ENCODE results near the gene NVL. TPM values are rescaled to one million over a fixed set of nuclear protein-coding genes. Genes with fewer than 3 reads are reported as not detected.
A peak's percentile ranks its signal among the peaks of the same experiment; 100 is the strongest.

The NVL gene
- total RNA-seq, 1 experiment from 2014 or later = 45.0 TPM

DNA sequence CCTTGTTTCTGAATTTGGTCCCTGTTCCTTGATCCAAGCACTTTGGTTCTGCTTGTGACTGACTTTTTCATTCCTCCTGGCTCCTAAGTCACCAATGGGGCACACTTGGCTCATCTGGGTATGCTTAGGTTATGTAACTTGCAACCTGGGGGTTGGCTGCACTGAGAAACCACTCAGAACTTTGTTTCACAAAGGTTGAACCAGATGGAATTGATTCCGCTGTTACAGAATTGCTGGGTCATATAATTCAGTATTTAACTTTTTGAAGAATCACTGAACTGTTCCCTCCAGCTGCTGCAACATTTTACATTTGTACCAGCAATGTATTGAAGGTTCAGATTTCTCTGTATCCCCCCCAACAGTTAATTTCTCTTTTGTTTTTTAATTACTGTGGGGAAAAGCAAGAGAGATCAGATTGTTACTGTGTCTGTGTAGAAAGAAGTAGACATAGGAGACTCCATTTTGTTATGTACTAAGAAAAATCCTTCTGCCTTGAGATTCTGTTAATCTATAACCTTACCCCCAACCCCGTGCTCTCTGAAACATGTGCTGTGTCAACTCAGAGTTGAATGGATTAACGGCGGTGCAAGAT lies 9.6 kb upstream of the NVL start:
- TF ChIP-seq, protein P1, sequence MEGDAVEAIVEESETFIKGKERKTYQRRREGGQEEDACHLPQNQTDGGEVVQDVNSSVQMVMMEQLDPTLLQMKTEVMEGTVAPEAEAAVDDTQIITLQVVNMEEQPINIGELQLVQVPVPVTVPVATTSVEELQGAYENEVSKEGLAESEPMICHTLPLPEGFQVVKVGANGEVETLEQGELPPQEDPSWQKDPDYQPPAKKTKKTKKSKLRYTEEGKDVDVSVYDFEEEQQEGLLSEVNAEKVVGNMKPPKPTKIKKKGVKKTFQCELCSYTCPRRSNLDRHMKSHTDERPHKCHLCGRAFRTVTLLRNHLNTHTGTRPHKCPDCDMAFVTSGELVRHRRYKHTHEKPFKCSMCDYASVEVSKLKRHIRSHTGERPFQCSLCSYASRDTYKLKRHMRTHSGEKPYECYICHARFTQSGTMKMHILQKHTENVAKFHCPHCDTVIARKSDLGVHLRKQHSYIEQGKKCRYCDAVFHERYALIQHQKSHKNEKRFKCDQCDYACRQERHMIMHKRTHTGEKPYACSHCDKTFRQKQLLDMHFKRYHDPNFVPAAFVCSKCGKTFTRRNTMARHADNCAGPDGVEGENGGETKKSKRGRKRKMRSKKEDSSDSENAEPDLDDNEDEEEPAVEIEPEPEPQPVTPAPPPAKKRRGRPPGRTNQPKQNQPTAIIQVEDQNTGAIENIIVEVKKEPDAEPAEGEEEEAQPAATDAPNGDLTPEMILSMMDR (IDR thresholded peaks at IDR 0.05; ENCODE audit: insufficient read depth in 1 of 2, low read depth in 1 of 2, low read length in 1 of 2, severe bottlenecking in 1 of 2, unreplicated experiment in 1 of 2) = no peak
- Histone ChIP-seq H3K4me1 (peaks cover 22% of the 10 kb centered on the region), H3K9me3 (peaks cover 17% of the 10 kb centered on the region), H3K36me3 (ENCODE audit: control insufficient read depth, insufficient read depth, low read length) (peaks cover 1% of the 10 kb centered on the region; the same call in 1 of the 2 replicates), H3K27me3 (replicated peaks; ENCODE audit: control insufficient read depth, insufficient read depth, low read length) (no peaks in the 10 kb centered on the region), H3K4me3 (ENCODE audit: low read depth, low read length) (no peak overlapping the region)
- Mint-ChIP-seq H3K27ac (ENCODE audit: unreplicated experiment) (peak overlapping the region; percentile 77), H3K4me1 (ENCODE audit: low read depth, unreplicated experiment) (no peaks in the 10 kb centered on the region), H3K4me3 (ENCODE audit: unreplicated experiment) (no peak overlapping the region), H3K9me3 (ENCODE audit: unreplicated experiment) (no peaks in the 10 kb centered on the region), H3K36me3 (ENCODE audit: insufficient read depth, unreplicated experiment) (peaks cover 7% of the 10 kb centered on the region), H3K27me3 (ENCODE audit: insufficient read depth, unreplicated experiment) (no peaks in the 10 kb centered on the region)
- ChIA-PET POLR2A (no interaction called here), CTCF (no interaction called here)
- intact Hi-C loops (cut with micrococcal nuclease; ENCODE audit: unreplicated experiment) = loop anchor here (1.0 kb wide), 1 partner anchor 9 kb away; the partner anchor contains the start of gene NVL
- no TSS peak for BruUV-seq (replicated peaks)
- no peak for DNase-seq

DNA sequence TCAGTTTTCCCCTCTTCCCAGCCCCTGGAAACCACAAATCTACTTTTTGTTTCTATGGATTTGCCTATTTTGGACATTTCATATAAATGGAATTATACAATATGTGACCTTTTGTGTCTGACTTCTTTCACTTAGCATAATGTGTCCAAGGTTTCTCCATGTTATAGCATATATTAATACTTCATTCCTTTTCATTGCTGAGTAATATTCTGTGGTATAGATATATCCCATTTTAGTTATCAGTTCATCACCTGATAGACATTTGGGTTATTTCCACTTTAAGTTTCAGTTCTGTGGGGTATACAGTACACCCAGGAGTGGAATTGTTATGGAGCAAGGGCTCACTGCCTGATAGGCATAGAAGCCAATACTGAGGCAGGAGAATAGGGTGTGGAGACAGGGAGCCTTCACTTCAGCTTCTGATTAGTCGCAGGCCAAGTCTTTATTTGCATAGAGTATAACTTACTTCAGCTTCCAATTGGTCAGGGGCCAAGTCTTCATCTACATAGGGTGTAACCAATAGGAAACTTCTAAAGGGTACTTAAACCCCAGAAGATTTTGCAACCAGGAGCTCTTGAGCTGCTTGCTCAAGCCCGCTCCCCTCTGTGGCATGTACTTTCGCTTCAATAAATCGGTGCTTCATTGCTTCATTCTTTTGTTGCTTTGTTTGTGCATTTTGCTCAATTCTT lies 8.3 kb upstream of the NVL start:
- CTCF ChIA-PET = no interaction called here
- POLR2A ChIA-PET = no interaction called here
- H3K27ac Mint-ChIP-seq (ENCODE audit: unreplicated experiment) = peak overlapping the region; percentile 77
- DNase-seq = peak in 1 of 2 experiments; percentile 29
- H3K27me3 Mint-ChIP-seq (ENCODE audit: insufficient read depth, unreplicated experiment) = no peaks in the 10 kb centered on the region
- peaks cover 1% of the 10 kb centered on the region for H3K36me3 Mint-ChIP-seq (ENCODE audit: insufficient read depth, unreplicated experiment)
- H3K27me3 ChIP-seq (replicated peaks; ENCODE audit: control insufficient read depth, insufficient read depth, low read length) = no peaks in the 10 kb centered on the region
- H3K4me1 ChIP-seq = peaks cover 22% of the 10 kb centered on the region
- TF ChIP-seq, protein P1 (IDR thresholded peaks at IDR 0.05; ENCODE audit: insufficient read depth in 1 of 2, low read depth in 1 of 2, low read length in 1 of 2, severe bottlenecking in 1 of 2, unreplicated experiment in 1 of 2) = no peak
- peaks cover 6% of the 10 kb centered on the region for H3K9me3 ChIP-seq
- no peak overlapping the region for H3K4me3 Mint-ChIP-seq (ENCODE audit: unreplicated experiment)
- peaks cover 1% of the 10 kb centered on the region; the same call in 1 of the 2 replicates for H3K36me3 ChIP-seq (ENCODE audit: control insufficient read depth, insufficient read depth, low read length)
- no peaks in the 10 kb centered on the region for H3K4me1 Mint-ChIP-seq (ENCODE audit: low read depth, unreplicated experiment)
- no peak overlapping the region for H3K4me3 ChIP-seq (ENCODE audit: low read depth, low read length)
- intact Hi-C loops (cut with micrococcal nuclease; ENCODE audit: unreplicated experiment) = no loop called here
- no TSS peak for BruUV-seq (replicated peaks)
- no peaks in the 10 kb centered on the region for H3K9me3 Mint-ChIP-seq (ENCODE audit: unreplicated experiment)

DNA sequence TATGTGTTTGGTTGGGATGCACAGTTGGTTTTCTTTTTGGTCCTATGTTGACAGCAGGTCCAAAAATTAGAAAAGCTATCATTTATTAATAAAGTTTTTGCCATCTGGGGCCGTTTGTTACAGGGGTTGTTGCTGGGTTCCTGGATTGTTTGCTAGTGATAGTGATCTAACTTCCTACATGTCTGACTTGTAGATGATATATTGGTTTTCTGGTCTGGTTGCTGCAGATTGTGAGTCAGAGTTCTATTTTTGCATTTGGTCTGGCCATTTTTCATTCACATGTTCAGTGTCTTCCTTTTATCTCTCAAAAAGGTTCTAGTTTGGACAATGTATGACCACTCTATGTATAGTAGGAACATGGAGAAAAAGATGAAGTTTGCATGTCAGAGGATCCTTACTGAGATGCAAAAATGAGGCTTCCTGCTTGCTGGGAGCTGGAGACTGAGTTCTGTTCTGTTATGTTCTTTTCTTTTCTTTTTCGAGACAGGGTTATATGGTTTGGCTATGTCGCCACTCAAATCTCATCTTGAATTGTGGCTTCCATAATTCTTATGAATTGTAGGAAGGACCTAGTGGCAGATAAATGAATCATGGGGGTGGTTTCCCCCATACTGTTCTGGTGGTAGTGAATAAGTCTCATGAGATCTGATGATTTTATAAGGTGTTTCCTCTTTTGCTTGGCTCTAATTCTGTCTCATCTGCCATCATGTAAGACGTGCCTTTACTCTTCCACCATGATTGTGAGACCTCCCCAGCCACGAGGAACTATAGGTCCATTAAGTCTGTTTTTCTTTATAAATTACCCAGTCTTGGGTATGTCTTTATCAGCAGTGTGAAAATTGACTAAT lies 4.2 kb upstream of the NVL start:
- Mint-ChIP-seq H3K4me3 (ENCODE audit: unreplicated experiment) (no peak overlapping the region), H3K36me3 (ENCODE audit: insufficient read depth, unreplicated experiment) (no peaks in the 10 kb centered on the region), H3K27me3 (ENCODE audit: insufficient read depth, unreplicated experiment) (no peaks in the 10 kb centered on the region), H3K9me3 (ENCODE audit: unreplicated experiment) (no peaks in the 10 kb centered on the region), H3K27ac (ENCODE audit: unreplicated experiment) (no peak overlapping the region), H3K4me1 (ENCODE audit: low read depth, unreplicated experiment) (peaks cover 6% of the 10 kb centered on the region)
- Histone ChIP-seq H3K9me3 (no peaks in the 10 kb centered on the region; the same call in 1 of the 2 replicates), H3K4me3 (ENCODE audit: low read depth, low read length) (no peak overlapping the region), H3K36me3 (ENCODE audit: control insufficient read depth, insufficient read depth, low read length) (peaks cover under 1% of the 10 kb centered on the region; the same call in 1 of the 2 replicates), H3K4me1 (peaks cover 8% of the 10 kb centered on the region), H3K27me3 (replicated peaks; ENCODE audit: control insufficient read depth, insufficient read depth, low read length) (no peaks in the 10 kb centered on the region)
- DNase-seq = no peak
- ChIA-PET CTCF (interaction anchor here (0.9 kb wide), 1 partner anchor 19 kb away, joined by 5 read pairs; no protein-coding TSS in a partner anchor), POLR2A (interaction anchor here (0.6 kb wide), 1 partner anchor 82 kb away, joined by 12 read pairs; no protein-coding TSS in a partner anchor)
- no TSS peak for BruUV-seq (replicated peaks)
- intact Hi-C loops (cut with micrococcal nuclease; ENCODE audit: unreplicated experiment) = loop anchor here (1.0 kb wide), 2 partner anchors 164 to 218 kb away; no protein-coding TSS in a partner anchor
- TF ChIP-seq, protein P1 (IDR thresholded peaks at IDR 0.05; ENCODE audit: insufficient read depth in 1 of 2, low read depth in 1 of 2, low read length in 1 of 2, severe bottlenecking in 1 of 2, unreplicated experiment in 1 of 2) = no peak

Measured in Caco-2 (cell line).